Peyer's patch (tissue), 4 donors: ENCODE measurements around the gene MYPN.

Source experiments
- POLR2A ChIP-seq, 2 donors: fragments of 450-650 bp; IDR thresholded peaks; one replicate each; pipeline ENCODE4 v1.5.1; 2017; ENCODE audit warnings: antibody characterized with exemption in 2 of 2, mild to moderate bottlenecking in 2 of 2, moderate library complexity in 2 of 2
- TF ChIP-seq, protein P1 (sequence below), 6 experiments: fragments of 450-650 bp in 4 of 6; fragments of 200-600 bp in 2 of 6; sonication (generic) in 1 of 6; IDR thresholded peaks; one replicate each; pipeline ENCODE4 v1.5.1; 2017 to 2019; ENCODE audit warnings: antibody characterized with exemption in 6 of 6, mild to moderate bottlenecking in 3 of 6, moderate library complexity in 1 of 6

DNA sequence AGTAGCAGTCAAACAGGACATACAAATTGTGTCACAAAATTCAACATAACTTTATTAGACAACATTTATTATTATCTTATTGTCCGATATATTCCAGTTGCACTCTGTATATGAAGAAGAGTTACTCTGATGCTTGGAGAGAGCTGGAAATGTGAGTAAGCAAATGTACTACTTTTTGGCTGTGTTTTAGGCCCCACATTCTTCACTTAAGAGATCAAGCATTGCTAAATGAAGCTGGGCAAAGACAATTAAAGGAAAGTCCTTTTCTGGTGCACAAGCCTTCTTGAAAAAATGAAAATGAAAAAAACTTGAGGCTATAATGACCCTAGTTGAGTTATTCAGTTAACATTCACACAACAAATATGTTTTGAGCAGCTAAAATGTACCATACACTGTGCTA is 26.1 kb downstream of the MYPN start:
- TF ChIP-seq POLR2A (IDR thresholded peaks at IDR 0.05): no peak
- TF ChIP-seq, protein P1, sequence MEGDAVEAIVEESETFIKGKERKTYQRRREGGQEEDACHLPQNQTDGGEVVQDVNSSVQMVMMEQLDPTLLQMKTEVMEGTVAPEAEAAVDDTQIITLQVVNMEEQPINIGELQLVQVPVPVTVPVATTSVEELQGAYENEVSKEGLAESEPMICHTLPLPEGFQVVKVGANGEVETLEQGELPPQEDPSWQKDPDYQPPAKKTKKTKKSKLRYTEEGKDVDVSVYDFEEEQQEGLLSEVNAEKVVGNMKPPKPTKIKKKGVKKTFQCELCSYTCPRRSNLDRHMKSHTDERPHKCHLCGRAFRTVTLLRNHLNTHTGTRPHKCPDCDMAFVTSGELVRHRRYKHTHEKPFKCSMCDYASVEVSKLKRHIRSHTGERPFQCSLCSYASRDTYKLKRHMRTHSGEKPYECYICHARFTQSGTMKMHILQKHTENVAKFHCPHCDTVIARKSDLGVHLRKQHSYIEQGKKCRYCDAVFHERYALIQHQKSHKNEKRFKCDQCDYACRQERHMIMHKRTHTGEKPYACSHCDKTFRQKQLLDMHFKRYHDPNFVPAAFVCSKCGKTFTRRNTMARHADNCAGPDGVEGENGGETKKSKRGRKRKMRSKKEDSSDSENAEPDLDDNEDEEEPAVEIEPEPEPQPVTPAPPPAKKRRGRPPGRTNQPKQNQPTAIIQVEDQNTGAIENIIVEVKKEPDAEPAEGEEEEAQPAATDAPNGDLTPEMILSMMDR (IDR thresholded peaks at IDR 0.05): no peak
